Loucy (cell line): ENCODE data around the gene RSRC1.

Source experiments
- H2AFZ ChIP-seq: fragments of 200-600 bp; sonication (generic); 2 replicates; pipeline ENCODE4 v1.6.0; 2016; ENCODE audit warnings: antibody characterized with exemption, mild to moderate bottlenecking, low read length, moderate library complexity
- H3F3A ChIP-seq: fragments of 200-600 bp; 2 replicates; pipeline ENCODE4 v1.6.0; 2016; ENCODE audit warnings: antibody characterized with exemption, low read depth, mild to moderate bottlenecking
- H3K27me3 ChIP-seq: fragments of 200-600 bp; sonication (generic); 2 replicates; pipeline ENCODE4 v1.6.1; 2014; ENCODE audit warnings: low read length, mild to moderate bottlenecking; ENCODE audit not compliant: insufficient read depth, poor library complexity, severe bottlenecking
- H3K36me3 ChIP-seq: fragments of 200-600 bp; sonication (generic); 2 replicates; pipeline ENCODE4 v1.6.1; 2016; ENCODE audit warnings: low read length; ENCODE audit not compliant: insufficient read depth
- H3K4me1 ChIP-seq: fragments of 200-600 bp; sonication (generic); 2 replicates; pipeline ENCODE4 v1.5.1; 2014; ENCODE audit warnings: low read length, mild to moderate bottlenecking; ENCODE audit not compliant: insufficient read depth, poor library complexity, severe bottlenecking
- H3K4me2 ChIP-seq: fragments of 200-600 bp; sonication (generic); 2 replicates; pipeline ENCODE4 v1.6.0; 2014; ENCODE audit warnings: antibody characterized with exemption, low read length, low read depth, mild to moderate bottlenecking; ENCODE audit not compliant: poor library complexity, severe bottlenecking
- H3K4me3 ChIP-seq: fragments of 200-600 bp; sonication (generic); 2 replicates; pipeline ENCODE4 v1.5.1; 2014; ENCODE audit warnings: low read length, mild to moderate bottlenecking, mixed read lengths; ENCODE audit not compliant: poor library complexity, severe bottlenecking
- H3K79me2 ChIP-seq: fragments of 200-600 bp; sonication (generic); 2 replicates; pipeline ENCODE4 v1.6.1; 2014; ENCODE audit warnings: low read length; ENCODE audit not compliant: insufficient read depth
- H3K9ac ChIP-seq: fragments of 200-600 bp; sonication (generic); 2 replicates; pipeline ENCODE4 v1.6.0; 2014; ENCODE audit warnings: mild to moderate bottlenecking, low read depth, low read length, moderate library complexity; ENCODE audit not compliant: poor library complexity, severe bottlenecking
- H3K9me2 ChIP-seq: fragments of 200-600 bp; sonication (generic); replicated peaks from 2 replicates; pipeline ENCODE4 v1.6.1; 2016; ENCODE audit warnings: low read depth, low read length, mixed read lengths
- H3K9me3 ChIP-seq: fragments of 200-600 bp; sonication (generic); 2 replicates; pipeline ENCODE4 v1.6.1; 2014; ENCODE audit warnings: mild to moderate bottlenecking, antibody characterized with exemption, low read length, low read depth; ENCODE audit not compliant: insufficient read depth
- H4K20me1 ChIP-seq: fragments of 200-600 bp; sonication (generic); 2 replicates; pipeline ENCODE4 v1.6.0; 2014; ENCODE audit warnings: antibody characterized with exemption, low read length, mild to moderate bottlenecking; ENCODE audit not compliant: insufficient read depth, poor library complexity, severe bottlenecking
- CTCF ChIP-seq: fragments of 200-600 bp; sonication (generic); conservative IDR thresholded peaks from 2 replicates; pipeline ENCODE4 v1.5.1; 2014; ENCODE audit warnings: mild to moderate bottlenecking, antibody characterized with exemption, low read length
- EZH2phosphoT487 ChIP-seq: fragments of 200-600 bp; IDR thresholded peaks from 2 replicates; pipeline ENCODE4 v1.6.1; 2018; ENCODE audit warnings: antibody characterized with exemption, mild to moderate bottlenecking, moderate library complexity, borderline replicate concordance

The RSRC1 gene

GRCh38 chr3:158169091-158169491 lies 59.2 kb downstream of the RSRC1 start:
- no peaks in the 10 kb centered on the region for H3K27me3 ChIP-seq
- H4K20me1 ChIP-seq = peaks cover 50% of the 10 kb centered on the region
- peaks cover 23% of the 10 kb centered on the region for H3K4me1 ChIP-seq
- no peak overlapping the region for H3K9ac ChIP-seq
- H3K79me2 ChIP-seq = 0 out of 2 replicates have a peak, but pooled peaks cover 4% of the 10 kb centered on the region
- H3K9me2 ChIP-seq = no peaks in the 10 kb centered on the region
- TF ChIP-seq EZH2phosphoT487 = no peak
- no peak for TF ChIP-seq CTCF
- no peak overlapping the region for H2AFZ ChIP-seq
- H3K4me3 ChIP-seq = no peak overlapping the region
- H3K36me3 ChIP-seq = peaks cover 7% of the 10 kb centered on the region; the same call in 1 of the 2 replicates
- H3F3A ChIP-seq = no peaks in the 10 kb centered on the region
- H3K4me2 ChIP-seq = no peak overlapping the region
- H3K9me3 ChIP-seq = no peaks in the 10 kb centered on the region

- H3F3A ChIP-seq = no peaks in the 10 kb centered on the region
- H3K4me2 ChIP-seq = no peak overlapping the region
- H3K4me1 ChIP-seq = peaks cover 4% of the 10 kb centered on the region
- no peaks in the 10 kb centered on the region for H3K9me3 ChIP-seq
- no peak overlapping the region for H3K9ac ChIP-seq
- H2AFZ ChIP-seq = no peak overlapping the region
- H3K36me3 ChIP-seq = no peaks in the 10 kb centered on the region
- TF ChIP-seq EZH2phosphoT487 (no peak), CTCF (no peak)
- no peaks in the 10 kb centered on the region for H3K9me2 ChIP-seq
- H3K27me3 ChIP-seq = no peaks in the 10 kb centered on the region
- no peaks in the 10 kb centered on the region for H3K79me2 ChIP-seq
- no peaks in the 10 kb centered on the region for H4K20me1 ChIP-seq
- H3K4me3 ChIP-seq = no peak overlapping the region
These were observed 71.2 kb downstream of the RSRC1 start for GRCh38 chr3:158181096-158181495.

- Histone ChIP-seq H3K36me3 (no peaks in the 10 kb centered on the region), H3F3A (no peaks in the 10 kb centered on the region), H3K79me2 (peaks cover 2% of the 10 kb centered on the region; the same call in 1 of the 2 replicates), H4K20me1 (peaks cover 3% of the 10 kb centered on the region), H3K9me2 (no peaks in the 10 kb centered on the region), H3K4me2 (no peak overlapping the region), H2AFZ (no peak overlapping the region), H3K27me3 (no peaks in the 10 kb centered on the region), H3K9ac (no peak overlapping the region), H3K9me3 (no peaks in the 10 kb centered on the region), H3K4me3 (no peak overlapping the region), H3K4me1 (peaks cover 4% of the 10 kb centered on the region)
- TF ChIP-seq CTCF (no peak), EZH2phosphoT487 (no peak)
These were observed 75.8 kb downstream of the RSRC1 start for GRCh38 chr3:158185711-158186110.
